ENCODE results near the gene EEFSEC.
"Not testable (repeated sequence)": the region's sequence is repeated elsewhere in the genome, so short reads cannot be mapped to it uniquely, and the experiment has no call there.

The EEFSEC gene

DNA sequence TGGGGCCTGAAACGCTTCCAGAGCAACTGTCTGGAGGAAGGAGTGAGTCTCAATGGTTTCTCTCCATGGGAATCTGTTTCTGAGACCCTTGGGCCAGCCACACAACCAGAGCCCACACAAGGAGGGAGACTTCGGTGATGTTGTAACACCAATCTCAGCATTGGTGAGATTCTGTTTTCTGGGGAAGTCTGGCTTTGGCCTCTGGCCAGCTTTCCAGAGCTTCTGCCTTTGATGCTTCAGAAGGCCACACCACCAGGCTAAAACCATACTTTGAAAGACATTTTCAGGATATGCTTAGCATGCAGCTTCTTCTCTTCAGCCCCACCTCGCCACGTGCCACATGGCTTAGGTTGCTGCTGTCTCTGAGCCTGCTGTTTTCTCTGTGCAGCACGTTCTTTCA lies 3.6 kb upstream of the EEFSEC start:
- Histone ChIP-seq H2AFZ (ENCODE audit: low read depth, low read length) (no peak overlapping the region), H3K4me3 (ENCODE audit: low read length) (no peak overlapping the region), H3K27ac (ENCODE audit: low read length) (no peak overlapping the region), H3K9me3 (ENCODE audit: insufficient read depth, low read length) (no peaks in the 10 kb centered on the region), H3K79me2 (ENCODE audit: low read length) (peaks cover 8% of the 10 kb centered on the region), H4K20me1 (ENCODE audit: insufficient read depth, low read length) (no peaks in the 10 kb centered on the region), H3K36me3 (replicated peaks; ENCODE audit: low read depth, low read length) (no peaks in the 10 kb centered on the region), H3K9ac (ENCODE audit: low read length) (no peak overlapping the region), H3K4me1 (ENCODE audit: low read length) (peaks cover 2% of the 10 kb centered on the region), H3K27me3 (ENCODE audit: low read depth, low read length) (no peaks in the 10 kb centered on the region), H3K4me2 (ENCODE audit: low read length) (no peak overlapping the region)
- TF ChIP-seq, protein P1, sequence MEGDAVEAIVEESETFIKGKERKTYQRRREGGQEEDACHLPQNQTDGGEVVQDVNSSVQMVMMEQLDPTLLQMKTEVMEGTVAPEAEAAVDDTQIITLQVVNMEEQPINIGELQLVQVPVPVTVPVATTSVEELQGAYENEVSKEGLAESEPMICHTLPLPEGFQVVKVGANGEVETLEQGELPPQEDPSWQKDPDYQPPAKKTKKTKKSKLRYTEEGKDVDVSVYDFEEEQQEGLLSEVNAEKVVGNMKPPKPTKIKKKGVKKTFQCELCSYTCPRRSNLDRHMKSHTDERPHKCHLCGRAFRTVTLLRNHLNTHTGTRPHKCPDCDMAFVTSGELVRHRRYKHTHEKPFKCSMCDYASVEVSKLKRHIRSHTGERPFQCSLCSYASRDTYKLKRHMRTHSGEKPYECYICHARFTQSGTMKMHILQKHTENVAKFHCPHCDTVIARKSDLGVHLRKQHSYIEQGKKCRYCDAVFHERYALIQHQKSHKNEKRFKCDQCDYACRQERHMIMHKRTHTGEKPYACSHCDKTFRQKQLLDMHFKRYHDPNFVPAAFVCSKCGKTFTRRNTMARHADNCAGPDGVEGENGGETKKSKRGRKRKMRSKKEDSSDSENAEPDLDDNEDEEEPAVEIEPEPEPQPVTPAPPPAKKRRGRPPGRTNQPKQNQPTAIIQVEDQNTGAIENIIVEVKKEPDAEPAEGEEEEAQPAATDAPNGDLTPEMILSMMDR (IDR thresholded peaks at IDR 0.05; ENCODE audit: low read depth, low read length), result no peak
- TF ChIP-seq EZH2phosphoT487 (IDR thresholded peaks at IDR 0.05; ENCODE audit: low read depth), result no peak

DNA sequence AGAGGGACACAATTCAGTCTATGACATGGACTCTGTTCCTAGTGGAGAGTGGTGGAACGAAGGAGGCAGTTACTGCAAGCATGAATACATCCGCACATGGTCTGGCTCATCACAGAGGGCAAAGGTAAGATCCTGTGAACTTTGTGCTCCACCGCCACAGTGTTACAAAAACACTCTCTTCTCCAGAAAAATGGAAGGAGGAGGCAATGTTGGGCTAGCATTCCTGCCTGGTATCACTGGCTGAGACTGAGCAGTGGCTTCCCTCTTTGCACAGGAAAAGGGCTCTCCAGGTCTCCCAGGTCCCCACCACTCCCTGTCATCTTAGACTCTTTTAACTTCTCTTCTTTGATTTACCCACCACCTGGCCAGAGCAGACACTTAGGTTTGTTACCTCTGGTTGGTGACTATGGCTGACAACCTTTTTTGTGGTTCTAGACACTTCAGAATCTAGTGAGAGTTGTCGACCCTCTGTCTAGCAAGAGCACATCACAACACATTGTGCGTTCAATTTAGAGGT lies 1.5 kb upstream of the EEFSEC start:
- Histone ChIP-seq H4K20me1 (ENCODE audit: insufficient read depth, low read length) (no peaks in the 10 kb centered on the region), H3K27me3 (ENCODE audit: low read depth, low read length) (no peaks in the 10 kb centered on the region), H3K36me3 (replicated peaks; ENCODE audit: low read depth, low read length) (peaks cover 9% of the 10 kb centered on the region), H3K9me3 (ENCODE audit: insufficient read depth, low read length) (no peaks in the 10 kb centered on the region), H3K27ac (ENCODE audit: low read length) (no peak overlapping the region), H3K4me3 (ENCODE audit: low read length) (no peak overlapping the region), H2AFZ (ENCODE audit: low read depth, low read length) (no peak overlapping the region), H3K4me1 (ENCODE audit: low read length) (peaks cover 9% of the 10 kb centered on the region), H3K79me2 (ENCODE audit: low read length) (peaks cover 23% of the 10 kb centered on the region), H3K9ac (ENCODE audit: low read length) (no peak overlapping the region), H3K4me2 (ENCODE audit: low read length) (no peak overlapping the region)
- TF ChIP-seq EZH2phosphoT487 (IDR thresholded peaks at IDR 0.05; ENCODE audit: low read depth), result no peak
- TF ChIP-seq, protein P1 (IDR thresholded peaks at IDR 0.05; ENCODE audit: low read depth, low read length), result no peak

- Histone ChIP-seq H3K27me3 (ENCODE audit: low read depth, low read length) (no peaks in the 10 kb centered on the region), H3K27ac (ENCODE audit: low read length) (peak overlapping the region; percentile 46), H3K4me3 (ENCODE audit: low read length) (peak overlapping the region; percentile 80), H3K36me3 (replicated peaks; ENCODE audit: low read depth, low read length) (peaks cover 16% of the 10 kb centered on the region), H3K4me2 (ENCODE audit: low read length) (peak overlapping the region; percentile 58), H3K4me1 (ENCODE audit: low read length) (peaks cover 9% of the 10 kb centered on the region), H4K20me1 (ENCODE audit: insufficient read depth, low read length) (no peaks in the 10 kb centered on the region), H2AFZ (ENCODE audit: low read depth, low read length) (peak overlapping the region; percentile 83; the same call in 1 of the 2 replicates), H3K79me2 (ENCODE audit: low read length) (peaks cover 23% of the 10 kb centered on the region), H3K9me3 (ENCODE audit: insufficient read depth, low read length) (no peaks in the 10 kb centered on the region), H3K9ac (ENCODE audit: low read length) (peak overlapping the region; percentile 66)
- TF ChIP-seq EZH2phosphoT487 (IDR thresholded peaks at IDR 0.05; ENCODE audit: low read depth), result no peak
- TF ChIP-seq, protein P1 (IDR thresholded peaks at IDR 0.05; ENCODE audit: low read depth, low read length), result no peak
Observed at GRCh38 chr3:128152419-128153155, 694 bp upstream of the EEFSEC start.

DNA sequence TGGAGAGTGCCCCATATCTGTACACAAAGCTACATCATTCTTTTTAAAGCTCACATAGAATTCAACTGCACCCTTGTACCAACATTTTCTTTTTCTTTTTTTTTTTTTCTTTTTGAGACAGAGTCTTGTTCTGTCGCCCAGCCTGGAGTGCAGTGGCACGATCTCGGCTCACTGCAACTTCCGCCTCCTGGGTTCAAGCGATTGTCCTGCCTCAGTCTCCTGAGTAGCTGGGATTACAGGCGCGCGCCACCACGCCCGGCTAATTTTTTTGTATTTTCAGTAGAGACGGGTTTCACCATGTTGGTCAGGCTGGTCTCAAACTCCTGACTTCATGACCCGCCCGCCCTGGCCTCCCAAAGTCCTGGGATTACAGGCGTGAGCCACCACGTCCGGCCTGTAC lies 1.1 kb downstream of the EEFSEC start:
- not testable (repeated sequence) for H3K4me1 ChIP-seq (ENCODE audit: low read length); H4K20me1 ChIP-seq (ENCODE audit: insufficient read depth, low read length); H3K27ac ChIP-seq (ENCODE audit: low read length); H3K27me3 ChIP-seq (ENCODE audit: low read depth, low read length); H2AFZ ChIP-seq (ENCODE audit: low read depth, low read length); H3K9me3 ChIP-seq (ENCODE audit: insufficient read depth, low read length)
- peaks cover 23% of the 10 kb centered on the region for H3K36me3 ChIP-seq (replicated peaks; ENCODE audit: low read depth, low read length)
- peaks cover 28% of the 10 kb centered on the region for H3K79me2 ChIP-seq (ENCODE audit: low read length)
- H3K4me3 ChIP-seq (ENCODE audit: low read length), result peak overlapping the region; percentile 80
- peak overlapping the region; percentile 88 for H3K4me2 ChIP-seq (ENCODE audit: low read length)
- peak overlapping the region; percentile 66 for H3K9ac ChIP-seq (ENCODE audit: low read length)

All from OCI-LY3 (cell line).